ENCODE results near the gene AGAP1. TPM values are rescaled to one million over a fixed set of nuclear protein-coding genes. Genes with fewer than 3 reads are reported as not detected.

The AGAP1 gene
- total RNA-seq, 4 donors from 2014 or later: 23.4 to 46.5 (median 29.3) TPM

GRCh38 chr2:235545339-235546150 lies 51.7 kb downstream of the AGAP1 start:
- H3K4me3 ChIP-seq (replicated peaks in 1 of 3): no peak overlapping the region
- H3K36me3 ChIP-seq: no peaks in the 10 kb centered on the region
- TF ChIP-seq POLR2A (IDR thresholded peaks at IDR 0.05) (no peak), CTCF (IDR thresholded peaks at IDR 0.05) (no peak)
- no peaks in the 10 kb centered on the region for H3K9me3 ChIP-seq
- H3K27me3 ChIP-seq: no peaks in the 10 kb centered on the region
- no peaks in the 10 kb centered on the region for H3K4me1 ChIP-seq
- DNase-seq: no peak
- intact Hi-C loops (cut with DNase I): no loop called here
- 61 to 70% methylated on average over 11 of the region's 11 CpGs for WGBS, 2 donors
- H3K27ac ChIP-seq: no peak overlapping the region

GRCh38 chr2:235546151-235546435 lies 52.2 kb downstream of the AGAP1 start:
- Histone ChIP-seq H3K4me3 (replicated peaks in 1 of 3) (no peak overlapping the region), H3K4me1 (no peaks in the 10 kb centered on the region), H3K36me3 (no peaks in the 10 kb centered on the region), H3K27me3 (no peaks in the 10 kb centered on the region), H3K9me3 (no peaks in the 10 kb centered on the region), H3K27ac (no peak overlapping the region)
- WGBS, 2 donors: 100% methylated on average over 3 of the region's 3 CpGs
- no peak for DNase-seq
- intact Hi-C loops (cut with DNase I): no loop called here
- TF ChIP-seq POLR2A (IDR thresholded peaks at IDR 0.05): no peak
- TF ChIP-seq CTCF (IDR thresholded peaks at IDR 0.05): no peak

DNA sequence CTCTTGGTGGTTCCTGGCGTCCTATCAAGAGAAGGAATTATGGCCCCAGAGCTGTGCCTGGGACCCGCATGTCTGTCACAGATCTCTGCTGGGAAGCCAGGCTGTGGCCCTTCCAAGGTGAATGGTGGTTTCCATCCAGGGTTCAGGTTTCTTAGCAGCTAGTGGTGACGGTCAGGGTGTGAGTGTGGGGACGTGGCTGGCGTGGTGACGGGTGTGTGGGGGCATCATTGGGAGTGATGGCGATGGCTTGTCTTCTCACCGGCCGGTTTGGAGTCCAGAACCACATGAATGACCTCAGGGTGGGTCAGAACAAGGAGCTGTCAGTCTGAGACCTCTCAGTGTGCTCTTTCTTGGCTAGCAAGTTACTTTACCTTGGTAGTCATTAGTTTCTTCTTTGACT lies 52.6 kb downstream of the AGAP1 start:
- H3K27ac ChIP-seq: no peak overlapping the region
- TF ChIP-seq CTCF (IDR thresholded peaks at IDR 0.05): no peak
- no peak for TF ChIP-seq POLR2A (IDR thresholded peaks at IDR 0.05)
- H3K4me3 ChIP-seq (replicated peaks in 1 of 3): no peak overlapping the region
- H3K27me3 ChIP-seq: no peaks in the 10 kb centered on the region
- H3K4me1 ChIP-seq: peaks cover under 1% of the 10 kb centered on the region in 2 donors
- no peaks in the 10 kb centered on the region for H3K36me3 ChIP-seq
- DNase-seq: no peak
- intact Hi-C loops (cut with DNase I): no loop called here
- WGBS, 2 donors: 86% methylated on average over 9 of the region's 9 CpGs
- no peaks in the 10 kb centered on the region for H3K9me3 ChIP-seq

DNA sequence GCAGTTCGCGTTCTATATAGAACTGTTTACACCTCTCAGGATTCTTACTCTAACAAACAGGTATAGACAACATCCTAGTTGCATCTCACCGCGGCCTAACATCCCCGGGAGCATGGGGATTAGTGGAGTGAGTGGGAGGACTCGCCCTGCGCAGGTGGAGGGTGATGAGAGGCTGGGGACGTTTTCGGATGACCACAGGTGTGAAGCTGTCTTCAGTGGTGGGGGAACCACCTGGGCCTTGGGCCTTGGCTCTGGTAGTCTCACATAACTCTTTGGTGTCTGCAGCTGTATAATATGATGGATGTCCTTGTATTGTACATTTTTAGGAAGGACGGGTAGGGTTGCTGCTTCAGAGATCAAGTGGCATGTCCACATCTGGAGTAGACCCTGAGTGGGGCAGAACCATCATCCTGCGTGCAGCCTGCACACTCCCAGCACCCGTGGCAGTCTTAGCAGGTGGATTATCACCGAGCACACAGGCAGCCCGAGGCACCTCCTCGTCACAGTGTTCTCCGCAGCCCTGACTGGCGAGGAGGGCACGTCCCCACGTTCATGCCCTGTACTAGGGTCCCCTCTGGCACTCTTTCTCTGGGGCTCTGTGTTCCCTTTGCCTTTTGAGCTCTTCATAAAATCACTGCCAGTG lies 56.0 kb downstream of the AGAP1 start:
- H3K4me3 ChIP-seq (replicated peaks in 1 of 3): no peak overlapping the region
- no peaks in the 10 kb centered on the region for H3K9me3 ChIP-seq
- H3K36me3 ChIP-seq: no peaks in the 10 kb centered on the region
- 87 to 88% methylated on average over 15 to 19 of the region's 19 CpGs for WGBS, 2 donors
- H3K27me3 ChIP-seq: no peaks in the 10 kb centered on the region
- H3K4me1 ChIP-seq: peaks cover 20 to 23% of the 10 kb centered on the region in 2 donors
- intact Hi-C loops (cut with DNase I): no loop called here
- no peak for DNase-seq
- TF ChIP-seq POLR2A (IDR thresholded peaks at IDR 0.05): no peak
- no peak for TF ChIP-seq CTCF (IDR thresholded peaks at IDR 0.05)
- H3K27ac ChIP-seq: no peak overlapping the region

DNA sequence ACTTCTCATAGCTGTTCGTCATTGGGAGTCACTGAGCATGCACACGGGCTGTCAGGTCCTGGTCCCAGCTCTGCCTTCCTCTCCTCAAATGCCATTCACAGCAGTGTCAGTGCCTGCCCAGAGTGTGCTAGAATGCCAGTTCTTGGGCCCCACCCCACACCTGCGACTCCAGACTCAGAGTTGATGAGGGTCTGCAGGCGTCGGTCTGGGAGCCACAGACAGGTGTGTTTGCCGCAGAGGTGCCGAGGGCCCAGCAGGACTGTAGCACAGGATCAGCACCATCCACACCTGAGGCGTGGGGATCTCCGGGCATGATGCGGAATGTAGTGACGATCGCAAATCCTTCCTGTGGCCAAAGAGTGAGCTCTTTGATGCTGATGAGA lies 56.5 kb downstream of the AGAP1 start:
- Histone ChIP-seq H3K36me3 (no peaks in the 10 kb centered on the region), H3K4me3 (replicated peaks in 1 of 3) (no peak overlapping the region), H3K27ac (no peak overlapping the region), H3K9me3 (no peaks in the 10 kb centered on the region), H3K4me1 (peaks cover 20 to 23% of the 10 kb centered on the region in 2 donors), H3K27me3 (no peaks in the 10 kb centered on the region)
- TF ChIP-seq POLR2A (IDR thresholded peaks at IDR 0.05) (no peak), CTCF (IDR thresholded peaks at IDR 0.05) (no peak)
- intact Hi-C loops (cut with DNase I): no loop called here
- DNase-seq: no peak
- WGBS, 2 donors: 91 to 99% methylated on average over 12 of the region's 12 CpGs

Measured in thyroid gland (tissue), 4 donors.